K562 (cell line): ENCODE results near the gene C20orf96. TPM values are rescaled to one million over a fixed set of nuclear protein-coding genes. Genes with fewer than 3 reads are reported as not detected.
A peak's percentile ranks its signal among the peaks of the same experiment; 100 is the strongest.

Source experiments
- COPS2 ChIP-seq: fragments of 450-650 bp; conservative IDR thresholded peaks from 2 replicates; pipeline ENCODE4 v1.6.1; 2016; ENCODE audit warnings: mild to moderate bottlenecking, moderate library complexity
- HDAC8 ChIP-seq: fragments of 450-650 bp; IDR thresholded peaks from 2 replicates; pipeline ENCODE4 v1.6.1; 2016; ENCODE audit warnings: mild to moderate bottlenecking, missing genetic modification characterization, moderate library complexity, missing compliant biosample characterization
- HNRNPLL ChIP-seq: fragments of 200-400 bp; formaldehyde crosslinking; IDR thresholded peaks from 2 replicates; pipeline ENCODE4 v1.6.1; 2017; ENCODE audit warnings: low read length, low read depth, mild to moderate bottlenecking; ENCODE audit not compliant: poor library complexity, severe bottlenecking
- IRF2 ChIP-seq: sonication (generic); formaldehyde crosslinking; IDR thresholded peaks from 2 replicates; pipeline ENCODE4 v1.8.1; 2022; ENCODE audit warnings: mild to moderate bottlenecking, missing genetic modification reagents
- SOX6 ChIP-seq: fragments of 450-650 bp; IDR thresholded peaks from 2 replicates; pipeline ENCODE4 v1.6.1; 2014; ENCODE audit warnings: mild to moderate bottlenecking
- ZNF583 ChIP-seq: fragments of 250-450 bp; sonication (Bioruptor Pico); IDR thresholded peaks from 2 replicates; pipeline ENCODE4 v1.4.0; 2020
- ZNF668 ChIP-seq: fragments of 250-450 bp; sonication (Bioruptor Pico); IDR thresholded peaks from 2 replicates; pipeline ENCODE4 v1.8.0; 2022; ENCODE audit warnings: mild to moderate bottlenecking, inconsistent platforms
- polyA plus RNA-seq, 8 experiments: library from polyadenylated mRNA; depleted of rRNA in 4 of 8; stranded (reverse) in 5 of 8; unstranded in 3 of 8; fragments of >200 nt; fragmentation: Nextera tagmentation in 2 of 8; fragmentation: Illumina TruSeq in 1 of 8; extraction: Ambion mirVana in 2 of 8; extraction: Trizol in 1 of 8; gene quantifications; 2 replicates each; pipeline versions ENCODE4 v1.2.1 to v1.2.3, GENCODE V29; 2011 to 2014; ENCODE audit warnings: inconsistent platforms in 1 of 8, missing spikeins in 1 of 8
- total RNA-seq, 7 experiments: library from RNA; depleted of rRNA in 6 of 7; stranded (reverse); fragments of >200 nt in 6 of 7; fragmentation: Illumina TruSeq in 2 of 7; extraction: Trizol in 2 of 7; gene quantifications; 2 replicates each; pipeline versions ENCODE4 v1.2.1 to v1.2.3, GENCODE V29; 2011 to 2021; ENCODE audit warnings: low replicate concordance in 1 of 7
- TF ChIP-seq, protein P1 (sequence below), 2 experiments: fragments of 450-650 bp; IDR thresholded peaks; 2 replicates each; pipeline ENCODE4 v1.6.1; 2016; ENCODE audit warnings: mild to moderate bottlenecking in 2 of 2, borderline replicate concordance in 1 of 2, low read depth in 1 of 2, moderate library complexity in 1 of 2
- TF ChIP-seq, protein P2 (sequence below): fragments of 250-450 bp; sonication (Bioruptor Pico); IDR thresholded peaks from 2 replicates; pipeline ENCODE4 v1.4.0; 2020
- TF ChIP-seq, protein P3 (sequence below): fragments of 250-450 bp; sonication (Bioruptor Pico); IDR thresholded peaks from 2 replicates; pipeline ENCODE4 v1.5.0; 2021; ENCODE audit warnings: mild to moderate bottlenecking, borderline replicate concordance
- TF ChIP-seq, protein P4 (sequence below), 2 experiments: fragments of 150-350 bp in 1 of 2; IDR thresholded peaks; 2 replicates each; pipeline ENCODE4 v1.6.1; 2012 to 2016; ENCODE audit warnings: low read depth in 2 of 2, low read length in 2 of 2, mild to moderate bottlenecking in 1 of 2, moderate library complexity in 1 of 2

Gene C20orf96
- total and polyA plus RNA-seq, 9 of the 15 experiments (the other 6 are each of a cell fraction or from before 2014, with no cell fraction given), result 1.7 to 11.7 (median 4.2) TPM

DNA sequence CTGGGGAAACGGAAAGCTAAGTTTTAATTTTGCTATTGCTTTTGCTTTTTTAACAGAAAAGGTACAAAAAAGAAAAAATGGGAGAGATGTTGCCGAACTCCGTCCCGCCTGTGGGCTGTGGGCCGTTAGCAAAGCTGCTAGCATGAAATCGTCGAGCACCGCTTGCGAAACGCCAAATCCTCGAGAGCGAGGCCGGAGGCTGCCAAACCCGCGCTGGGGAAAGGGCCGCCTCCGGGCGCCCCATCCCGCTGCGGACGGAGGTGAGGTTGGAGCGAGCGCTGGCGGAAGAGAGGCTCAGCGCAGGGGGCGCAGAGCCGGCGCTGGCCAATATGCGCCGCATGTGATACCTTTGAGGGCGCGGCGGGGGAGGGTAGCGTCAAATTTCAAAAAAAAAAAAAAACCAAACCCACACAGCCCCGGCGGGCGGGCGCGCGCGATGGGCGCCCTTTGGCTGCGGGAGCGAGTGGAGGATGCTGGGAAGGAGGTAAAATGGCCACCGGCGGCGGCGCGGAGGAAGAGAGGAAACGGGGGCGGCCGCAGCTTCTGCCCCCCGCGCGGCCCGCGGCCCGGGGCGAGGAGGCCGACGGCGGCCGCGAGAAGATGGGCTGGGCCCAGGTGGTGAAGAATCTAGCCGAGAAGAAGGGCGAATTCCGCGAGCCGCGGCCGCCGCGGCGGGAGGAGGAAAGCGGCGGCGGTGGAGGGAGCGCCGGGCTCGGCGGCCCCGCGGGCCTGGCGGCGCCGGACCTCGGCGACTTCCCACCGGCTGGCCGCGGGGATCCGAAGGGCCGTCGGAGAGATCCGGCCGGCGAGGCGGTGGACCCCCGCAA, 6.8 kb upstream of the C20orf96 start, which contains the start of gene ZCCHC3 (continued):
- TF ChIP-seq, protein P1, sequence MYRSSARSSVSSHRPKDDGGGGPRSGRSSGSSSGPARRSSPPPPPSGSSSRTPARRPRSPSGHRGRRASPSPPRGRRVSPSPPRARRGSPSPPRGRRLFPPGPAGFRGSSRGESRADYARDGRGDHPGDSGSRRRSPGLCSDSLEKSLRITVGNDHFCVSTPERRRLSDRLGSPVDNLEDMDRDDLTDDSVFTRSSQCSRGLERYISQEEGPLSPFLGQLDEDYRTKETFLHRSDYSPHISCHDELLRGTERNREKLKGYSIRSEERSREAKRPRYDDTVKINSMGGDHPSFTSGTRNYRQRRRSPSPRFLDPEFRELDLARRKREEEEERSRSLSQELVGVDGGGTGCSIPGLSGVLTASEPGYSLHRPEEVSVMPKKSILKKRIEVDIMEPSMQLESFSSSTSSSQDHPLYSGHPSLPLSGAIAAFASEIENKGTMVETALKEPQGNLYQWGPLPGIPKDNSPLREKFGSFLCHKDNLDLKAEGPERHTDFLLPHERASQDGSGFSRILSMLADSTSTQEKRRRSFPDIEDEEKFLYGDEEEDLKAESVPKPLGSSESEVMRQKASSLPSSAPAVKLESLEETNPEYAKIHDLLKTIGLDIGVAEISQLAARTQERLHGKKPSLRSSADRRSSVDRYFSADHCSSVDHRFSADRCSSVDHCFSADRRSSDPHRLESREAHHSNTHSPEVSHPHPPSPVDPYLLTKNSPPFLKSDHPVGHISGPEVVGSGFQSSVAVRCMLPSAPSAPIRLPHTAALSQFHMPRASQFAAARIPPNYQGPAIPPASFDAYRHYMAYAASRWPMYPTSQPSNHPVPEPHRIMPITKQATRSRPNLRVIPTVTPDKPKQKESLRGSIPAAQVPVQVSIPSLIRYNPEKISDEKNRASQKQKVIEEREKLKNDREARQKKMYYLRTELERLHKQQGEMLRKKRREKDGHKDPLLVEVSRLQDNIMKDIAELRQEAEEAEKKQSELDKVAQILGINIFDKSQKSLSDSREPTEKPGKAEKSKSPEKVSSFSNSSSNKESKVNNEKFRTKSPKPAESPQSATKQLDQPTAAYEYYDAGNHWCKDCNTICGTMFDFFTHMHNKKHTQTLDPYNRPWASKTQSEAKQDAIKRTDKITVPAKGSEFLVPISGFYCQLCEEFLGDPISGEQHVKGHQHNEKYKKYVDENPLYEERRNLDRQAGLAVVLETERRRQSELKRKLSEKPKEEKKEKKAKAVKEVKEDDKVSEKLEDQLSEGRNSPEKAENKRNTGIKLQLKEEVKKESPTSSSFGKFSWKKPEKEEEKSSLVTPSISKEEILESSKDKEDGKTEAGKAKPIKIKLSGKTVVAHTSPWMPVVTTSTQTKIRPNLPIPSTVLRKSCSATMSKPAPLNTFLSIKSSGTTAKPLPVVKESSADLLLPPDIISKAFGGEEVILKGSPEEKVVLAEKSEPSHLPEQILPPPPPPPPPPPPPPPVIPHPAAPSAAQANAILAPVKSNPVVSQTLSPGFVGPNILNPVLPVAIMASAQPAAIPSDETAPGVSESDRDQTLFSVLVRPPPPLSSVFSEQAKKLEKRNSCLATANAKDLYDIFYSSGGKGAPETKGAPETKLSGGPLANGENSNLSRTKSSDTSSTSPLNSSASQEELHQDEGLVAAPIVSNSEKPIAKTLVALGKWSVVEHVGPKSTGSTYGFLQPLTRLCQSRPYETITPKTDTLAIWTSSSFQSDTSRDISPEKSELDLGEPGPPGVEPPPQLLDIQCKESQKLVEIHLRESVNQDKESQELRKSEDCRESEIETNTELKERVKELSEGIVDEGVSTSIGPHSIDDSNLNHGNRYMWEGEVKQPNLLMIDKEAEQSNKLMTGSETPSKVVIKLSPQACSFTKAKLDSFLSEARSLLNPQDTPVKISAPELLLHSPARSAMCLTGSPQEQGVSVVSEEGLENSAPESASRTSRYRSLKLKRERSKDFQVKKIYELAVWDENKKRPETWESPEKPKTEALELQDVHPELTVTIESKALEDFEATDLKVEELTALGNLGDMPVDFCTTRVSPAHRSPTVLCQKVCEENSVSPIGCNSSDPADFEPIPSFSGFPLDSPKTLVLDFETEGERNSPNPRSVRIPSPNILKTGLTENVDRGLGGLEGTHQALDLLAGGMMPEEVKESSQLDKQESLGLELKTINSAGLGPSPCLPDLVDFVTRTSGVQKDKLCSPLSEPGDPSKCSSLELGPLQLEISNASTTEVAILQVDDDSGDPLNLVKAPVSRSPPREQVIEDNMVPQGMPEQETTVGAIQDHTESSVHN (IDR thresholded peaks at IDR 0.05; ENCODE audit: borderline replicate concordance in 1 of 2, low read depth in 1 of 2), result no peak
- peak; percentile 96 for TF ChIP-seq HNRNPLL
- TF ChIP-seq, protein P2, sequence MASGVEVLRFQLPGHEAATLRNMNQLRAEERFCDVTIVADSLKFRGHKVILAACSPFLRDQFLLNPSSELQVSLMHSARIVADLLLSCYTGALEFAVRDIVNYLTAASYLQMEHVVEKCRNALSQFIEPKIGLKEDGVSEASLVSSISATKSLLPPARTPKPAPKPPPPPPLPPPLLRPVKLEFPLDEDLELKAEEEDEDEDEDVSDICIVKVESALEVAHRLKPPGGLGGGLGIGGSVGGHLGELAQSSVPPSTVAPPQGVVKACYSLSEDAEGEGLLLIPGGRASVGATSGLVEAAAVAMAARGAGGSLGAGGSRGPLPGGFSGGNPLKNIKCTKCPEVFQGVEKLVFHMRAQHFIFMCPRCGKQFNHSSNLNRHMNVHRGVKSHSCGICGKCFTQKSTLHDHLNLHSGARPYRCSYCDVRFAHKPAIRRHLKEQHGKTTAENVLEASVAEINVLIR (CRISPR knock-in tag), result no peak
- no peak for TF ChIP-seq ZNF583 (CRISPR knock-in tag)
- no peak for TF ChIP-seq IRF2 (CRISPR knock-in tag)
- TF ChIP-seq ZNF668, result no peak
- TF ChIP-seq HDAC8 (tag), result no peak
- TF ChIP-seq SOX6, result peak; percentile 81
- TF ChIP-seq, protein P3, sequence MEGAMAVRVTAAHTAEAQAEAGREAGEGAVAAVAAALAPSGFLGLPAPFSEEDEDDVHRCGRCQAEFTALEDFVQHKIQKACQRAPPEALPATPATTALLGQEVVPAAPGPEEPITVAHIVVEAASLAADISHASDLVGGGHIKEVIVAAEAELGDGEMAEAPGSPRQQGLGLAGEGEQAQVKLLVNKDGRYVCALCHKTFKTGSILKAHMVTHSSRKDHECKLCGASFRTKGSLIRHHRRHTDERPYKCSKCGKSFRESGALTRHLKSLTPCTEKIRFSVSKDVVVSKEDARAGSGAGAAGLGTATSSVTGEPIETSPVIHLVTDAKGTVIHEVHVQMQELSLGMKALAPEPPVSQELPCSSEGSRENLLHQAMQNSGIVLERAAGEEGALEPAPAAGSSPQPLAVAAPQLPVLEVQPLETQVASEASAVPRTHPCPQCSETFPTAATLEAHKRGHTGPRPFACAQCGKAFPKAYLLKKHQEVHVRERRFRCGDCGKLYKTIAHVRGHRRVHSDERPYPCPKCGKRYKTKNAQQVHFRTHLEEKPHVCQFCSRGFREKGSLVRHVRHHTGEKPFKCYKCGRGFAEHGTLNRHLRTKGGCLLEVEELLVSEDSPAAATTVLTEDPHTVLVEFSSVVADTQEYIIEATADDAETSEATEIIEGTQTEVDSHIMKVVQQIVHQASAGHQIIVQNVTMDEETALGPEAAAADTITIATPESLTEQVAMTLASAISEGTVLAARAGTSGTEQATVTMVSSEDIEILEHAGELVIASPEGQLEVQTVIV (CRISPR knock-in tag), result no peak
- TF ChIP-seq COPS2, result no peak
- TF ChIP-seq, protein P4, sequence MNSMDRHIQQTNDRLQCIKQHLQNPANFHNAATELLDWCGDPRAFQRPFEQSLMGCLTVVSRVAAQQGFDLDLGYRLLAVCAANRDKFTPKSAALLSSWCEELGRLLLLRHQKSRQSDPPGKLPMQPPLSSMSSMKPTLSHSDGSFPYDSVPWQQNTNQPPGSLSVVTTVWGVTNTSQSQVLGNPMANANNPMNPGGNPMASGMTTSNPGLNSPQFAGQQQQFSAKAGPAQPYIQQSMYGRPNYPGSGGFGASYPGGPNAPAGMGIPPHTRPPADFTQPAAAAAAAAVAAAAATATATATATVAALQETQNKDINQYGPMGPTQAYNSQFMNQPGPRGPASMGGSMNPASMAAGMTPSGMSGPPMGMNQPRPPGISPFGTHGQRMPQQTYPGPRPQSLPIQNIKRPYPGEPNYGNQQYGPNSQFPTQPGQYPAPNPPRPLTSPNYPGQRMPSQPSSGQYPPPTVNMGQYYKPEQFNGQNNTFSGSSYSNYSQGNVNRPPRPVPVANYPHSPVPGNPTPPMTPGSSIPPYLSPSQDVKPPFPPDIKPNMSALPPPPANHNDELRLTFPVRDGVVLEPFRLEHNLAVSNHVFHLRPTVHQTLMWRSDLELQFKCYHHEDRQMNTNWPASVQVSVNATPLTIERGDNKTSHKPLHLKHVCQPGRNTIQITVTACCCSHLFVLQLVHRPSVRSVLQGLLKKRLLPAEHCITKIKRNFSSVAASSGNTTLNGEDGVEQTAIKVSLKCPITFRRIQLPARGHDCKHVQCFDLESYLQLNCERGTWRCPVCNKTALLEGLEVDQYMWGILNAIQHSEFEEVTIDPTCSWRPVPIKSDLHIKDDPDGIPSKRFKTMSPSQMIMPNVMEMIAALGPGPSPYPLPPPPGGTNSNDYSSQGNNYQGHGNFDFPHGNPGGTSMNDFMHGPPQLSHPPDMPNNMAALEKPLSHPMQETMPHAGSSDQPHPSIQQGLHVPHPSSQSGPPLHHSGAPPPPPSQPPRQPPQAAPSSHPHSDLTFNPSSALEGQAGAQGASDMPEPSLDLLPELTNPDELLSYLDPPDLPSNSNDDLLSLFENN (IDR thresholded peaks at IDR 0.05; ENCODE audit: low read depth in 2 of 2, low read length in 2 of 2), result no peak; a peak in 1 of 4 replicates
